ENCODE data around the gene THBS2. TPM values are rescaled to one million over a fixed set of nuclear protein-coding genes. Genes with fewer than 3 reads are reported as not detected.
"Not testable (repeated sequence)": the region's sequence is repeated elsewhere in the genome, so short reads cannot be mapped to it uniquely, and the experiment has no call there.

The THBS2 gene
- 31.9 TPM for polyA plus RNA-seq (ENCODE audit: insufficient read length)

DNA sequence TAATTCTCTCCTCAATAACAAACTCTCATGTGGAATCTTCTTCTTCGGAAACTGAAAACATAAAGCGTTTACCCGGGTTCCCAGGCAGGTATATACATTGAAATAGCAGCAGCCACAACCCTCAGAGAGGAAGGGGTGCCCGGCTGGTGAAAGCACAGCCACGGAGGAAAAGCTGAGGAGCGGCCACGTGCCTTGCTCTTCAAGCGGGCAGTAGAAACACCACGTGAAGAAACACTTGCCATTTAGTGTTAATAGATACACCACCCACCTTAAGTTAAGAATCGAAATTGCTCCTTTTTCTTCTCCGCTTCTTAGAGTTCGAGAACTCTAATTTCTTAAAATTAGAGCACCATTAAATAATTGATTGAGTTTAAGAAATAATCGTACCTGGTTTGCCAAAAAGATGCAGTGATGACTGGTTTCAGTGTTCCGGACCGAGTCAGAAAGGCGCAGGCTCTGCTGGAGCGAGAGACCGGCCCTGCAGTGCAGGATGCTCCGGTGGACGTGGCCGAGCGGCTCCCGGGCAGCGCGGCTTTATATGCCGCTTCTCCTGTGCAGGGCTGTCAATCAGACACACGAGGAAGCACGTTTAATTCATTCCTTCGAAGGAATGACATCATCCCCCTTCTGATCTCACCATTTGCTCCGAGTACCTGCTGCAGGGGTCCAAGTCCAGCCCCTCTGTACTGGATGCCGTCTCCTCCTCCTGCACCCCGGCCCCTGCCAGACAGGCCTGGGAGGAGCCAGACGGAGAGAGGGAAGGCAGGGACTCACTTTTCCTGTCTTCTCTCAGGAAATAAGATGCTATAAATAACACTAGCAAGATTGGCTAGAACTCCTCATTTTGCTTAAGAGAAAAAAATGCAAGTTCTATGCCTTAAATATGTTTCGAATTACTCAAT lies at the start of gene THBS2:
TSS of gene THBS2 (minus strand) at position 510 of the 902 bp plus-strand sequence. CDS start 3,062 bp downstream, outside the sequence.
- DNase-seq, result peak; percentile 93

DNA sequence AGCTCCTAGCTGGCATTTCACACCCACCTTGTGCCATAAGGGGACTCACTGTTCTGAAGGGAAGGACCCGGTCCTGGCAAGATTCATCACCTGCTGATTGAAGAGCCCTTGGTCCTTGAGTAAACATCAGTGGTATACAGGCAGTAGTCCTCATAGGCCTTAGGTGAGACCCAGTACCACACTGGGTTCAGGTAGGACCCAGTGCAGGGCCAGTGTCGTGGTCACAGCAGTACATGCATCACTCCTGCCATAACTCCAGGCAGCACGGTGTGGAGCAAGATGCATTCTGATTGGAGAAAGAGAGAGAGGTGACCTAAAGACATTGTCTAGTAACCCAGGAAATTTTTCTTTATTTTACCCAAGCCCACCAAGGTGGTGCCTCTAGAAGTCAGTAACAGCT lies 49.1 kb upstream of the THBS2 start:
- no peak for DNase-seq

DNA sequence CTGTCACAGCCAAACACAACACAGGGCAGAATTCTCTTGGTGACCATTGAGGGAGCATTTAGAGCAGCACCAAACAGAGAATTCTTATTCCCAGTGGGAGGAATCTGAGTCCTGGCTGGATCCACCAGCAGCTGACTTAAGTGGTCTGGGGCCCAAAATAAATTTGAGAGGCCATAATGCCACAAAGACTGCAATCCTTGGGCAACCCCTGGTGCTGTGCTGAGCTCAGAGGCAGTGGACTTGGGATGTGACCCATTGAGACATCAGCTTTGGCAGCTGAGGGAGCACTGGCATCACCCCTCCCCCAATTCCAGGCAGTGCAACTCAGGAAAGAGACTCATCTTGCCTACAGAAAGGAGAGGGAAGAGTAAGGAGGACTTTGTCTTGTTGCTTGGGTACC lies 48.6 kb upstream of the THBS2 start:
- DNase-seq, result no peak

DNA sequence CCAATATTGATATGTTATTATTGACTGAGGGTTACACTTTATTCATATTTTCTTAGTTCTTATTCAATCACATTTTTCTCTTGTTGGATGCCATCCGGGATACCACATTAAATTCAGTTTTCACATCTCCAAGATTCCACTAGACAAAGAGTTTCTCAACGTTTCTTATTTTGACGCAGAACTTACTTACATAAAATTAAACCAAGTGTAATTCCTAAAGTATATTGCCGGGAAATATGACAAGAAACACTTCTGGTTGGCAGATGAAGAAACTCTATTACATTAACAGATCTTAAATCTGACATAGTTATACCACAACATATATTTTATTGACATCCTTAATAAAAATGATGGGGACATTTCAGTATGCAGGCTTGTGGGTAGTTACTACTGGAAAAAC lies 47.3 kb upstream of the THBS2 start:
- no peak for DNase-seq

GRCh38 chr6:169298626-169299025 lies 45.0 kb upstream of the THBS2 start:
- not testable (repeated sequence) for DNase-seq

DNA sequence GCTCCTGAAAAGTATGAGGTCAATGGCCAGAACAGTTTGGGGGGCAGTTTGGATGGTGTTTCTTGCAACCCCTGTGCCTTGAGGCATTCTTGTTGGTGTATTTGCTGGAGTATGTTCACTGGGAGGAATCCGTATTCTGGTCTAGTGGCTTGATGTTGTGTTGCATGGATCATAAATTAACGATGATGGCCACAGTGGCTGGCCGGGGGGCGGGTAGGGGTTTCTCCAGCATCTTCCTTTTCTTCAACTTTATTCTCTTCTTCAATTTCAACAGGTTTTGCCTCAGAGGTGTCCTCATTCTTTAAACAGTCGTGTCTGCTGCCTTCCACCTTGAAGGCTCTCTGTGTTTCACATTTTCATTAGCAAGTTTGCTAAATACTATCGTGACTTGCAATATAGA lies 43.0 kb upstream of the THBS2 start:
- no peak for DNase-seq

DNA sequence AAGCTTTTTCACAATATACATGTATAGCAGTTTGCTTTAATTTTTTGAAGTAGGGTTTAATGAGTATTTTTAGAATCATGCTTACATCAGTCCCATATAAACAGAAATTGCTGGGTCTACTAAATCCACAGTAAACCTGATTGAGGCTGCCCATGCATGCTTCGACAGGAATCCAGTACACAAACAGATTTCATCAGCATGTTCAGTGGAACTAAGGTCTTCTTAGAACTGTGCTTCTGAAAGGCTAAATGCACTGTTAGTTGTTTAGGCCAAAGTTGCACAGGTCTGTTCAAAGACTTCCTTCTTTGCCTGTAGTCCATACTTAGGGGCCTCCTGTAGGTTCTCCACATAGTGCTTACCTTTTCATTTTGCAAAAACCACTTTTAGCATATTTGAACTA lies 42.5 kb upstream of the THBS2 start:
- DNase-seq, result no peak

DNA sequence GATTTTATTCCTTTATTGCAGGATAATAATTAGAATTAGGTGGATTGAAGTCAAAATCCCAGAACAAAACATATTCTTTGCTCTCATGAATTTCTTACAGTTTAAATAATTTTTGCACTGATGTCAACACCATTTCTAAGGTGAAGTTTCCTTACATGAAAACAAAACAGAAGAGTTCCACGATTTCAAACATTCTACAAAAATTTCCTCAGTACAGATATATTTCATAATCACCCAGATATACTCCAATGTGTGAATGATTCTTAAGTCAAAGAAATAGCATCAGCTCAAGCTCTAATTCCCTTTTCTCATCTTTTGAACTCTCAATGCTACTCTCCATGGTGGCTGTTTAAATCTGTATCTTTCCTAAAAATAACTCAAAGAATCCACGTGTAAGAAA lies 39.5 kb upstream of the THBS2 start:
- DNase-seq, result no peak

DNA sequence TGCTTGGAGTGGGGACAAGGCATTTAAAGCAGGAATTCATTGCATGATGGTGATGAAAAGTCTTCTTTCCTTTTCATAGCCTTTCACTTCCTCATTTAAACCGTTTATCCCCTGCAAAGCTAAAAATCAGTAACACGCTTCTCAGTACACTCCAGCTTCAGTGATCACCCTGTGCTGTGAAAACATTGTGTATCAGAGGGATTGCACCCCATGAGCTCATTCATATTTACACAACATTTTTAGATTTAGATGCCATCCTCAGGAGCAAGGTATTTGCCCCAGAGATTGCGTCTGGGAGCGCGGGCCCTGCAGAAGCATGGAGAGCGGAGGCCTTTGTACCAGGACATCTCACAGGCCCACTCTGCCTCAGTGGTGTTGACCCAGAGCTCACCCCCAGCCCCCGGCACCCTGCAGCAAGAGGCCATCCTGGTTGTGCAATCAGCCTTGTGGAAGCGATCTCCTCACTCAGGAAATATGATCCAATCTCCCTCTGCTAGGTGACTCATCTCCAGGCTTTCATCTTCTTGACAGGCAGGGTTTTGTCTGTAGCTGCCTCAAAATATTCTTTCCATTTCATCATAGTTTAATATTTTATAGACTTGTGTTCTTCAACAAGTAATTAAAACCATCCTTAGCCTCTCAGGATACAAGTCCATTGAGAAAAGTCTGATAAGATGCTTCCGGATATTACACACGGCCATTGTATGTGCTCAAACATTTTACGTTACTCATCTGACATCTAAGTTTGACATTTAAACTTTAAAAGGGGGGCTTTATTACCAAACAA lies 38.9 kb upstream of the THBS2 start:
- DNase-seq, result no peak

- DNase-seq, result no peak
These were observed 38.1 kb upstream of the THBS2 start for GRCh38 chr6:169291646-169292337.

- DNase-seq, result no peak
These were observed 37.5 kb upstream of the THBS2 start for GRCh38 chr6:169291148-169291547.

DNA sequence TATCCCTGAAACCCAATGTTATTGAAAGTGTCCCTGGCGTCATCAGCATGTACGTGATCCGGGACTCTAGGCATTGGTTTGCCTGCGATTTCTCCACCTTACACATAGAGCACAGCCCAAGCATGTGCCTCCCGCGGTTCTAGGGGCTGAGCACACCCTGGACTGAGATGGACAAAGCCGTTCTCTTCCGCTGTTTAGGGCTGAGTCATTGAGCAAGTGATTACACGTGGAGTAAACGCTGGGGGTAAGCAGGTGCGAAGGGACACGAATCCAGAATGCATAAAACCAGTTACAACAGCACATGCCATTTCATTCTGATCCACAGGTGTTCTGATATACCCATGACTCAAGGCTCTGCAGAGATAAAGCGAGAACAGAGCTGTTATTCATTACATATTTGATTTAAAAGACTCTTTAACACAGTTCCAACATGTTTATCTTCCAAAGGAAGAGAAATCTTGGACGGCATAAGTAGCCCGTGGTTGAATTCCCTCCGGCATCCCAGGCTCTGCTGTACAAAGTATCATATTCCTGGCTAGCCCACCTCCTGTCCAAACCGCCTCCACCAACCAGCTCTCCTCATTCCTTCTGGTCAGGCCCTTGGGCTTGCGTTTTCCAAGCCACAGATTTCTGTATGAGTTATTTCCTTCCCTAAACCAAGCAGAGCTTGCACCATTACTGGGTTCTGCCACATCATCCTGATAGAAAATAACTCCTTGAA lies 36.1 kb upstream of the THBS2 start:
- DNase-seq, result peak; percentile 52

- DNase-seq, result no peak
These were observed 35.6 kb upstream of the THBS2 start for GRCh38 chr6:169289257-169289618.

GRCh38 chr6:169288591-169288990 lies 34.9 kb upstream of the THBS2 start:
- no peak for DNase-seq

DNA sequence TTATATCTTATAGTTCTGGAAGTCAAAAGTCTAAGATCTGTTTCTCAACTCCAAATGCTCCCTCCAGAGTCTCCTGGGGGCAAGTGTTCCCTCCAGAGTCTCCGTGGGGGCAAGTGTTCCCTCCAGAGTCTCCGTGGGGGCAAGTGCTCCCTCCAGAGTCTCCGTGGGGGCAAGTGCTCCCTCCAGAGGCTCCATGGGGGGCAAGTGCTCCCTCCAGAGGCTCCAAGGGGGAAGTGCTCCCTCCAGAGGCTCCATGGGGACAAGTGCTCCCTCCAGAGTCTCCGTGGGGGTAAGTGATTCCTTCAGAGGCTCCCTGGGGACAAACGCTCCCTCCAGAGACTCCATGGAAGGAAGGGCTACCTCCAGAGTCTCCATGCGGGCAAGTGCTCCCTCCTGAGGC lies 34.0 kb upstream of the THBS2 start:
- no peak for DNase-seq

DNA sequence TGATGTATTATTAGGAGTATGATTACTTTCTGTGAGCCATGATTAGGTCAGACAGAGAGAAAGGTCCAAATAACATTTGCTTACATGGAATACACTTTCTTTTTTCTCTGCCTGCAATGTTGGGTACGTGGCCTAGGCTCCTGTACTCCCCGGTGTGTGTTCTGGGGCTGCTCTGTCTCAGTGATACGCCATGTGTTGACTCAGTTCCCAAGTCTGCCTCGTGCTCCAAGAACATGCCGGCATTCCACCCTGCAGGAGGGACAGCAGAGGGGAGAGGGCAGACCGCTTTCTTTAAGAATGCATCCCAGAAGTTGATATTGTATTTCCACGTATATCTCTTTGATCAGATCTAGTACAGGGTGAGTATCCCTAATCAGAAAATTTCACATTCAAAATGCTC lies 33.3 kb upstream of the THBS2 start:
- no peak for DNase-seq

- no peak for DNase-seq
These were observed 31.5 kb upstream of the THBS2 start for GRCh38 chr6:169285165-169285564.

- no peak for DNase-seq
These were observed 30.3 kb upstream of the THBS2 start for GRCh38 chr6:169283924-169284323.

GRCh38 chr6:169282043-169282442 lies 28.4 kb upstream of the THBS2 start:
- DNase-seq, result no peak

DNA sequence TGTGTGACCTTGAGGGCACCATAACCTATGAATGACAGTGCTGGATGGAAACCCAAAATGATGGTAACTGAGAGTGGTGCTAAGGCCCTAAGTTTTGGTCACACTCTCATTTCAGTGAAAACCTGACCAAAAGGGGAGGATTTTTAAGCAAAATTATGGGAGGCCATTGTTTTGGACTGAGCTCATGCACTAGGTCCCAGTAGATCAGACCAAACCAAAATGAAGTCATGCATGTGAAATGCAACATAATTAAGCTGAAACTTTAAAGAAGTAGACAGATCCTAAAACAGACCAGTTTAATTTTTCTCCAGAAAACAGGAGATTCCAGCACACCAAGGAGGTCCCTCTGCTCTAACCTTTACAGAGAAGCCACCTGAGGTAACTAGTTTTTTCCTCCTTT lies 24.0 kb upstream of the THBS2 start:
- no peak for DNase-seq

- no peak for DNase-seq
These were observed 21.1 kb upstream of the THBS2 start for GRCh38 chr6:169274781-169275180.

DNA sequence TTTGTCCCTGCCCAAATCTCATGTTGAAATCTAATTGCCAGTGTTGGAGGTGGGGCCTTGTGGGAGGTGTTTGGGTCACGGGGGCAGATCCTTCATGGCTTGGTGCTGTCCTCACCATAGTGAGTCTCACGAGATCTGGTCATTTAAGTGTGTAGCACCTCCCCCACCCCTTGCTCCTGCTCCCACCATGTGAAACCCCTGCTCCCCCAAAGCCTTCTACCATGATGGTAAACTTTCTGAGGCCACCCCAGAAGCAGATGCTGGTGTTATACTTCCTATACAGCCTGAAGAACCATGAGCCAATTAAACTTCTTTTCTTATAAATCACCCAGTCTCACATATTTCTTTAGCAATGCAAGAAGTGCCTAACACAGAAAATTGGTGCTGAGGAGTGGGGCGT lies 19.9 kb upstream of the THBS2 start:
- no peak for DNase-seq

GRCh38 chr6:169271877-169272216 lies 18.2 kb upstream of the THBS2 start:
- DNase-seq, result no peak
